SK-N-SH (cell line): Measurements from ENCODE around the gene SNCA. TPM values are rescaled to one million over a fixed set of nuclear protein-coding genes. Genes with fewer than 3 reads are reported as not detected.

ENCODE experiments used
- CTCF ChIA-PET: fragments of 300-600, 350-600 bp; formaldehyde crosslinking; extraction: SDS; loops from one replicate; lab custom pipeline; 2021; lab: Yijun Ruan, JAX
- POLR2A ChIA-PET: fragments of 350-600 bp; sonication (Branson Sonifier 250); formaldehyde crosslinking; extraction: SDS; loops from one replicate; lab custom pipeline; 2020; ENCODE audit warnings: antibody characterized with exemption, inconsistent platforms; lab: Yijun Ruan, JAX
- DNase-seq: peaks from one replicate; pipeline ENCODE4 v3.0.0; 2012
- H2AFZ ChIP-seq: fragments of 200-600 bp; sonication (generic); 2 replicates; pipeline ENCODE4 v1.8.1; 2016; ENCODE audit warnings: antibody characterized with exemption, mild to moderate bottlenecking, low read depth
- H3F3A ChIP-seq: fragments of 200-600 bp; sonication (generic); replicated peaks from 2 replicates; pipeline ENCODE3; 2016; ENCODE audit warnings: antibody characterized with exemption, mild to moderate bottlenecking; ENCODE audit not compliant: insufficient read depth
- H3K27ac ChIP-seq, 2 experiments: fragments of 200-500 bp in 1 of 2; fragments of 200-600 bp in 1 of 2; sonication (Bioruptor generic) in 1 of 2; sonication (generic), shearing (Covaris generic) in 1 of 2; 2 replicates each; pipeline versions ENCODE4 v1.5.1 to v1.6.1; 2014 to 2016; ENCODE audit warnings: low read depth in 2 of 2, inconsistent platforms in 1 of 2, low read length in 1 of 2, mild to moderate bottlenecking in 1 of 2, mixed read lengths in 1 of 2
- H3K27me3 ChIP-seq: fragments of 200-600 bp; sonication (generic), shearing (Covaris generic); 2 replicates; pipeline ENCODE4 v1.6.1; 2016; ENCODE audit warnings: mixed run types; ENCODE audit not compliant: insufficient read depth
- H3K36me3 ChIP-seq, 2 experiments: fragments of 200-500 bp in 1 of 2; fragments of 200-600 bp in 1 of 2; sonication (Bioruptor generic) in 1 of 2; sonication (generic) in 1 of 2; replicated peaks in 1 of 2; 2 replicates each; pipeline versions ENCODE3 to v1.5.1; 2014 to 2016; ENCODE audit warnings: low read length in 1 of 2, mild to moderate bottlenecking in 1 of 2; ENCODE audit not compliant: insufficient read depth in 2 of 2, control insufficient read depth in 1 of 2
- H3K4me1 ChIP-seq, 2 experiments: fragments of 200-500 bp in 1 of 2; fragments of 200-600 bp in 1 of 2; sonication (Bioruptor generic) in 1 of 2; sonication (generic), shearing (Covaris generic) in 1 of 2; 2 replicates each; pipeline versions ENCODE4 v1.5.1 to v1.6.1; 2014 to 2016; ENCODE audit warnings: low read depth in 1 of 2, low read length in 1 of 2, mixed run types in 1 of 2; ENCODE audit not compliant: insufficient read depth in 2 of 2, control insufficient read depth in 1 of 2
- H3K4me2 ChIP-seq: fragments of 200-600 bp; sonication (generic), shearing (Covaris generic); 2 replicates; pipeline ENCODE4 v1.6.1; 2017; ENCODE audit warnings: mixed run types
- H3K4me3 ChIP-seq, 2 experiments: fragments of 200-500 bp in 1 of 2; fragments of 200-600 bp in 1 of 2; sonication (Bioruptor generic) in 1 of 2; sonication (generic), shearing (Covaris generic) in 1 of 2; 2 replicates each; pipeline versions ENCODE4 v1.5.1 to v1.8.1; 2014 to 2016; ENCODE audit warnings: low read depth in 2 of 2, inconsistent platforms in 1 of 2, low read length in 1 of 2, mild to moderate bottlenecking in 1 of 2, mixed read lengths in 1 of 2, moderate library complexity in 1 of 2
- H3K79me2 ChIP-seq: fragments of 200-600 bp; sonication (generic); 2 replicates; pipeline ENCODE4 v1.8.1; 2017; ENCODE audit warnings: mild to moderate bottlenecking; ENCODE audit not compliant: insufficient read depth
- H3K9ac ChIP-seq: fragments of 200-600 bp; sonication (generic); 2 replicates; pipeline ENCODE4 v1.6.1; 2017; ENCODE audit warnings: mixed run types
- H3K9me2 ChIP-seq: fragments of 200-600 bp; sonication (generic); 2 replicates; pipeline ENCODE4 v1.6.1; 2017; ENCODE audit warnings: mixed run types
- H3K9me3 ChIP-seq: fragments of 200-600 bp; sonication (generic); 2 replicates; pipeline ENCODE4 v1.6.1; 2017; ENCODE audit warnings: mixed run types, mild to moderate bottlenecking, moderate library complexity
- H4K20me1 ChIP-seq: fragments of 200-600 bp; sonication (generic); 2 replicates; pipeline ENCODE4 v1.6.1; 2017; ENCODE audit warnings: mild to moderate bottlenecking, mixed run types; ENCODE audit not compliant: insufficient read depth
- CHD2 ChIP-seq: fragments of 150-350 bp; IDR thresholded peaks from 2 replicates; pipeline ENCODE4 v1.6.1; 2018; ENCODE audit warnings: low read length; ENCODE audit not compliant: partially characterized antibody
- CTCF ChIP-seq: fragments of 200-600 bp; sonication (generic); IDR thresholded peaks from 2 replicates; pipeline ENCODE4 v1.6.1; 2017; ENCODE audit warnings: antibody characterized with exemption, mild to moderate bottlenecking, moderate library complexity
- ELF1 ChIP-seq: IDR thresholded peaks from 2 replicates; pipeline ENCODE4 v1.4.0; 2012
- EP300 ChIP-seq, 2 experiments: IDR thresholded peaks; 2 replicates each; pipeline versions ENCODE4 v1.4.0 to v1.6.1; 2012; ENCODE audit warnings: borderline replicate concordance in 1 of 2, low read depth in 1 of 2, low read length in 1 of 2
- FOSL2 ChIP-seq: IDR thresholded peaks from 2 replicates; pipeline ENCODE4 v1.4.0; 2012; ENCODE audit warnings: low read depth, mild to moderate bottlenecking, moderate library complexity, borderline replicate concordance
- FOXJ3 ChIP-seq: sonication (generic); formaldehyde crosslinking; IDR thresholded peaks from 2 replicates; pipeline ENCODE4 v1.5.1; 2020; ENCODE audit warnings: mild to moderate bottlenecking, missing genetic modification reagents
- FOXM1 ChIP-seq: IDR thresholded peaks from 2 replicates; pipeline ENCODE4 v1.4.0; 2012; ENCODE audit warnings: low read depth, mild to moderate bottlenecking
- GATA2 ChIP-seq: sonication (generic); formaldehyde crosslinking; IDR thresholded peaks from 2 replicates; pipeline ENCODE4 v1.5.0; 2020; ENCODE audit warnings: mild to moderate bottlenecking, missing genetic modification reagents
- JUND ChIP-seq: IDR thresholded peaks from 2 replicates; pipeline ENCODE4 v1.4.0; 2012
- MEF2A ChIP-seq: IDR thresholded peaks from 2 replicates; pipeline ENCODE4 v1.4.0; 2012; ENCODE audit warnings: low read depth, borderline replicate concordance
- MXI1 ChIP-seq: IDR thresholded peaks from 2 replicates; pipeline ENCODE4 v1.6.1; 2012; ENCODE audit warnings: mild to moderate bottlenecking, low read depth, low read length, improper control_type of control experiment
- NFIC ChIP-seq: IDR thresholded peaks from 2 replicates; pipeline ENCODE4 v1.4.0; 2012; ENCODE audit warnings: borderline replicate concordance
- NRF1 ChIP-seq: IDR thresholded peaks from 2 replicates; pipeline ENCODE4 v1.6.1; 2012; ENCODE audit warnings: low read depth, mild to moderate bottlenecking, low read length
- POLR2AphosphoS5 ChIP-seq: IDR thresholded peaks from 2 replicates; pipeline ENCODE4 v1.6.1; 2012; ENCODE audit warnings: low read depth, low read length
- RAD21 ChIP-seq: IDR thresholded peaks from 2 replicates; pipeline ENCODE4 v1.6.1; 2012; ENCODE audit warnings: mild to moderate bottlenecking, low read length
- RCOR1 ChIP-seq: fragments of 150-350 bp; IDR thresholded peaks from 2 replicates; pipeline ENCODE4 v1.6.1; 2017; ENCODE audit warnings: antibody characterized with exemption, low read length
- RFX5 ChIP-seq: IDR thresholded peaks from 2 replicates; pipeline ENCODE4 v1.6.1; 2012; ENCODE audit warnings: mild to moderate bottlenecking, improper control_type of control experiment, low read length
- RXRA ChIP-seq: IDR thresholded peaks from 2 replicates; pipeline ENCODE4 v1.4.0; 2012; ENCODE audit warnings: low read depth, mild to moderate bottlenecking, borderline replicate concordance
- SIN3A ChIP-seq: IDR thresholded peaks from 2 replicates; pipeline ENCODE4 v1.6.1; 2012; ENCODE audit warnings: low read depth, mild to moderate bottlenecking, low read length, moderate library complexity, borderline replicate concordance
- TAF1 ChIP-seq: IDR thresholded peaks from 2 replicates; pipeline ENCODE4 v1.6.1; 2012; ENCODE audit warnings: low read depth, mild to moderate bottlenecking, low read length, moderate library complexity, borderline replicate concordance
- TCF12 ChIP-seq: IDR thresholded peaks from 2 replicates; pipeline ENCODE4 v1.4.0; 2012
- TEAD4 ChIP-seq: IDR thresholded peaks from 2 replicates; pipeline ENCODE4 v1.4.0; 2012; ENCODE audit warnings: mild to moderate bottlenecking, borderline replicate concordance; ENCODE audit not compliant: insufficient read depth
- WGBS: methylation state at CpG from one replicate; pipeline ENCODE4 v1.1.6; 2017; ENCODE audit warnings: low lambda C conversion rate; 5-methylcytosine and 5-hydroxymethylcytosine counted together
- polyA plus RNA-seq, 3 experiments: library from polyadenylated mRNA; depleted of rRNA; stranded (reverse); fragments of >200 nt; gene quantifications; 2 replicates each; pipeline ENCODE4 v1.2.3, GENCODE V29; 2012
- TF ChIP-seq, protein P1 (sequence below): fragments of 150-350 bp; IDR thresholded peaks from 2 replicates; pipeline ENCODE4 v1.6.1; 2016; ENCODE audit warnings: mild to moderate bottlenecking, low read depth, low read length
- TF ChIP-seq, protein P2 (sequence below): IDR thresholded peaks from 2 replicates; pipeline ENCODE4 v1.4.0; 2012; ENCODE audit warnings: low read depth
- TF ChIP-seq, protein P3 (sequence below): IDR thresholded peaks from 2 replicates; pipeline ENCODE4 v1.4.0; 2012; ENCODE audit warnings: low read depth, borderline replicate concordance

SNCA gene
- 12.0 and 12.9 TPM in 2 replicates for polyA plus RNA-seq (2012; rRNA removed)
- 17.0 and 23.5 TPM in 2 replicates for polyA plus RNA-seq (2012; cell fraction: cytosol; rRNA removed)
- 4.8 and 6.9 TPM in 2 replicates for polyA plus RNA-seq (2012; cell fraction: nucleus; rRNA removed)

DNA sequence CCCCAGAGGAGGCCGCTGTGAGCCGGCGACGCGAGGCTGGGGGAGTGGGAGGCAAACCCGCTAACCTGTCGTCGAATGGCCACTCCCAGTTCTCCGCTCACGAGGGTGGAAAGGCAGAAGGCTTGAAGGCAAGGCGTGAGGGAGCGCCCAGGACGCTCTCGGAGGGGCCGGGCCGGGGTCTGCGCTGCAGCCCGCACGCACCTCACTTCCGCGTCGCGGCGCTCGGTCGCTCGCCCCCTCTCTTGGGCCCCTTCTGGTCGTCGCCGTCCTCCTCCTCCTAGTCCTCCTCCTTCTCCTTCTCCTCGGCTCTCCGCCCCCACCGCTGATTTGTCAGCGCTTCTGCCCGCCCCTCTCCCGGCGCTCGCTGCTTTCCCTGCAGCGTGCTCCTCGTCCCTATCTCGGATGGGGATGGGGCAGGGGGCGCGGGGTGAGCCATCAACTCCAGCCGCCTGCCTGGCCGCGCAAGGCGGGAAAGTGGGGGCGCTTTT lies at the start of gene SNCA:
TSS of gene SNCA (minus strand) at position 265 of the 488 bp plus-strand sequence. CDS start 1,494 bp downstream, outside the sequence.
- 1% methylated on average over 31 of the region's 48 CpGs for WGBS
- H3F3A ChIP-seq = peaks cover 10% of the 10 kb centered on the region
- H4K20me1 ChIP-seq = no peaks in the 10 kb centered on the region
- no peak for TF ChIP-seq NRF1
- TF ChIP-seq MEF2A = no peak
- peak; percentile 45 for TF ChIP-seq ELF1
- peak; percentile 69 for TF ChIP-seq MXI1
- TF ChIP-seq, protein P1, sequence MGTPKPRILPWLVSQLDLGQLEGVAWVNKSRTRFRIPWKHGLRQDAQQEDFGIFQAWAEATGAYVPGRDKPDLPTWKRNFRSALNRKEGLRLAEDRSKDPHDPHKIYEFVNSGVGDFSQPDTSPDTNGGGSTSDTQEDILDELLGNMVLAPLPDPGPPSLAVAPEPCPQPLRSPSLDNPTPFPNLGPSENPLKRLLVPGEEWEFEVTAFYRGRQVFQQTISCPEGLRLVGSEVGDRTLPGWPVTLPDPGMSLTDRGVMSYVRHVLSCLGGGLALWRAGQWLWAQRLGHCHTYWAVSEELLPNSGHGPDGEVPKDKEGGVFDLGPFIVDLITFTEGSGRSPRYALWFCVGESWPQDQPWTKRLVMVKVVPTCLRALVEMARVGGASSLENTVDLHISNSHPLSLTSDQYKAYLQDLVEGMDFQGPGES = no peak
- TF ChIP-seq, protein P2, sequence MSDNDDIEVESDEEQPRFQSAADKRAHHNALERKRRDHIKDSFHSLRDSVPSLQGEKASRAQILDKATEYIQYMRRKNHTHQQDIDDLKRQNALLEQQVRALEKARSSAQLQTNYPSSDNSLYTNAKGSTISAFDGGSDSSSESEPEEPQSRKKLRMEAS = peak; percentile 86
- TF ChIP-seq TEAD4 = no peak
- TF ChIP-seq RFX5 = no peak
- TF ChIP-seq NFIC = no peak
- TF ChIP-seq TCF12 = no peak
- TF ChIP-seq RXRA = no peak
- peak; percentile 32 for TF ChIP-seq CHD2
- TF ChIP-seq TAF1 = no peak
- TF ChIP-seq FOXJ3 (CRISPR knock-in tag) = no peak
- TF ChIP-seq SIN3A = no peak
- TF ChIP-seq GATA2 (CRISPR knock-in tag) = no peak
- ChIA-PET POLR2A (no interaction called here), CTCF (interaction anchor here (1.7 to 2.2 kb wide), 3 partner anchors 9 to 180 kb away, joined by 6 to 9 read pairs (median 7); no protein-coding TSS in a partner anchor)
- no peaks in the 10 kb centered on the region for H3K9me3 ChIP-seq
- no peaks in the 10 kb centered on the region for H3K9me2 ChIP-seq
- H2AFZ ChIP-seq = peak within 1 kb of the TSS; percentile 97
- no peaks in the 10 kb centered on the region for H3K27me3 ChIP-seq
- peak within 1 kb of the TSS; percentile 94 for H3K4me2 ChIP-seq
- no peaks in the 10 kb centered on the region for H3K79me2 ChIP-seq
- H3K4me3 ChIP-seq = peak within 1 kb of the TSS; percentile 76 to 84
- peak; percentile 90 for DNase-seq
- H3K9ac ChIP-seq = peak within 1 kb of the TSS; percentile 61
- peaks cover 0 to 6% of the 10 kb centered on the region in 2 experiments for H3K36me3 ChIP-seq
- H3K4me1 ChIP-seq = peaks cover 0 to 5% of the 10 kb centered on the region in 2 experiments; a peak in 2 of 4 replicates
- peak within 1 kb of the TSS; percentile 40 to 90; a peak in 3 of 4 replicates for H3K27ac ChIP-seq

DNA sequence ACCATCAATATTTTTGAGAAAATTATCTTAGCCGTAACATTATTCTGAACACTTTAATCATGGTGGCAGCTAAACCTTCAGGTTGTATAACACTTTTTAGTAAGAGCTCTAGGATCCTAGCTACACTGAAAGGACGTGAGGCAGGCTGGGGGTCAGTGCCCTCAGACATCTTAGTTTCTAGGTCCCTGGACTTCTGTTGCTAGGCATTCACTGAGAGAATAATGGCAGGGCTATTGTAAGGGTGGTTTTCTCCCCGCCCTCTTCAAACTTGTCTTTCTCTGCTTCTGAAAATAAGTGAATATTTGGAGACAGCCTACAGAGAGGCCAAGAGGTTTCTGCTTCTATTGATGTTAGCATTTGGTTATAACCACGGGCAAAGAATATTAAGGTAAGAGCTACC lies 42.3 kb upstream of the SNCA start:
- no peak overlapping the region for H3K9ac ChIP-seq
- H4K20me1 ChIP-seq = no peaks in the 10 kb centered on the region
- H3K9me3 ChIP-seq = no peaks in the 10 kb centered on the region
- H3K27me3 ChIP-seq = no peaks in the 10 kb centered on the region
- no peaks in the 10 kb centered on the region for H3K36me3 ChIP-seq
- no peaks in the 10 kb centered on the region for H3K9me2 ChIP-seq
- ChIA-PET POLR2A (no interaction called here), CTCF (interaction anchor here (1.5 to 2.6 kb wide), 2 partner anchors 9 to 11 kb away, joined by 4 to 16 read pairs; no protein-coding TSS in a partner anchor)
- no peaks in the 10 kb centered on the region for H3F3A ChIP-seq
- DNase-seq = no peak
- no peaks in the 10 kb centered on the region for H3K79me2 ChIP-seq
- no peak overlapping the region for H2AFZ ChIP-seq
- no peak overlapping the region for H3K27ac ChIP-seq
- H3K4me3 ChIP-seq = no peak overlapping the region
- no peaks in the 10 kb centered on the region for H3K4me1 ChIP-seq
- no peak overlapping the region for H3K4me2 ChIP-seq
- WGBS = 66% methylated on average over 4 of the region's 4 CpGs
- TF ChIP-seq FOXM1 (no peak), ELF1 (no peak), POLR2AphosphoS5 (no peak), RCOR1 (no peak), CTCF (no peak), RXRA (no peak), RFX5 (no peak), FOSL2 (no peak), GATA2 (CRISPR knock-in tag) (no peak), EP300 (IDR thresholded peaks at IDR 0.05; ENCODE audit: borderline replicate concordance in 1 of 2, low read depth in 1 of 2, low read length in 1 of 2) (no peak), JUND (no peak), RAD21 (no peak)
- TF ChIP-seq, protein P2 = no peak
- TF ChIP-seq, protein P3, sequence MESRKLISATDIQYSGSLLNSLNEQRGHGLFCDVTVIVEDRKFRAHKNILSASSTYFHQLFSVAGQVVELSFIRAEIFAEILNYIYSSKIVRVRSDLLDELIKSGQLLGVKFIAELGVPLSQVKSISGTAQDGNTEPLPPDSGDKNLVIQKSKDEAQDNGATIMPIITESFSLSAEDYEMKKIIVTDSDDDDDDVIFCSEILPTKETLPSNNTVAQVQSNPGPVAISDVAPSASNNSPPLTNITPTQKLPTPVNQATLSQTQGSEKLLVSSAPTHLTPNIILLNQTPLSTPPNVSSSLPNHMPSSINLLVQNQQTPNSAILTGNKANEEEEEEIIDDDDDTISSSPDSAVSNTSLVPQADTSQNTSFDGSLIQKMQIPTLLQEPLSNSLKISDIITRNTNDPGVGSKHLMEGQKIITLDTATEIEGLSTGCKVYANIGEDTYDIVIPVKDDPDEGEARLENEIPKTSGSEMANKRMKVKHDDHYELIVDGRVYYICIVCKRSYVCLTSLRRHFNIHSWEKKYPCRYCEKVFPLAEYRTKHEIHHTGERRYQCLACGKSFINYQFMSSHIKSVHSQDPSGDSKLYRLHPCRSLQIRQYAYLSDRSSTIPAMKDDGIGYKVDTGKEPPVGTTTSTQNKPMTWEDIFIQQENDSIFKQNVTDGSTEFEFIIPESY = no peak
